ENCODE data around the gene CTIF. TPM values are rescaled to one million over a fixed set of nuclear protein-coding genes. Genes with fewer than 3 reads are reported as not detected.

Gene CTIF
- total and polyA plus RNA-seq, 4 donors: 10.6 to 26.7 (median 12.3) TPM

DNA sequence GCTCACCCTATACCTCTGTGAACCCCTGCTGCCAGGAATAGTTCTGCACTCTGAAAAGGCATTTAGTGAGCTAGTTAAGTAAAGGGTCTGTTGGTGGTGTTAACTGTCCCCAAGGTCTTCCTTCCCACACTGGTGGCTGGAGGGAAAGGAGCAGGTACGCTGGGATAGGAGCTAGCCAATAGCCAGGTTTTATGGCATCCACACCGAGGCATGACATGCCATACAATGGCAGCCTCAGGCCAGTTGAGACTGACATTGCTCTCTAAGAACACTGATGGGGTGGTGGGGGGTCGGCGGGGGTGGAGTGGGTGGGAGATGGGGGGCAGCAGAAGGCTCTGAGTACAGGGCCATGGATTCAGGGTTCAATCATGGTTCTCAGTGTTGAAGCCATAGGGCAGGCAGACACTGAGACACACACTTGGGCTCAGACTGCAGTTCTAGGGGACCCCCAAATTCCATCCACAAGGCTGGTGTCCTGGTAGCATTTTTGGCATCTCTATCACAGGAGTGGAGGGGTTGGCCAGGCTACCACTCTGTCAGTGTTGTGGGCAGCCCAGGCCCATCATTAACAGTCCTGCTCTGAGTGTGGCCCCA, 136.0 kb downstream of the CTIF start:
- H3K36me3 ChIP-seq (ENCODE audit: control insufficient read depth in 4 of 4, insufficient read depth in 3 of 4, low read depth in 1 of 4, low read length in 3 of 4): peaks cover 0 to 4% (median 1%) of the 10 kb centered on the region in 4 donors
- DNase-seq (ENCODE audit: low spot score): no peak
- peak overlapping the region; percentile 53 to 84 for H3K27ac ChIP-seq (ENCODE audit: low read depth in 1 of 2, low read length in 2 of 2)
- no peaks in the 10 kb centered on the region for H3K9me3 ChIP-seq (ENCODE audit: control insufficient read depth in 4 of 4, low read length in 3 of 4)
- no peaks in the 10 kb centered on the region for H3K27me3 ChIP-seq (ENCODE audit: control insufficient read depth in 4 of 4, insufficient read depth in 4 of 4, low read length in 3 of 4)
- 92% methylated on average over 4 of the region's 4 CpGs for WGBS
- H3K9ac ChIP-seq (ENCODE audit: low read depth in 1 of 2, low read length in 2 of 2): no peak overlapping the region
- TF ChIP-seq FOXA1 (IDR thresholded peaks at IDR 0.05): no peak
- no peak for TF ChIP-seq RAD21 (IDR thresholded peaks at IDR 0.05)
- TF ChIP-seq, protein P1, sequence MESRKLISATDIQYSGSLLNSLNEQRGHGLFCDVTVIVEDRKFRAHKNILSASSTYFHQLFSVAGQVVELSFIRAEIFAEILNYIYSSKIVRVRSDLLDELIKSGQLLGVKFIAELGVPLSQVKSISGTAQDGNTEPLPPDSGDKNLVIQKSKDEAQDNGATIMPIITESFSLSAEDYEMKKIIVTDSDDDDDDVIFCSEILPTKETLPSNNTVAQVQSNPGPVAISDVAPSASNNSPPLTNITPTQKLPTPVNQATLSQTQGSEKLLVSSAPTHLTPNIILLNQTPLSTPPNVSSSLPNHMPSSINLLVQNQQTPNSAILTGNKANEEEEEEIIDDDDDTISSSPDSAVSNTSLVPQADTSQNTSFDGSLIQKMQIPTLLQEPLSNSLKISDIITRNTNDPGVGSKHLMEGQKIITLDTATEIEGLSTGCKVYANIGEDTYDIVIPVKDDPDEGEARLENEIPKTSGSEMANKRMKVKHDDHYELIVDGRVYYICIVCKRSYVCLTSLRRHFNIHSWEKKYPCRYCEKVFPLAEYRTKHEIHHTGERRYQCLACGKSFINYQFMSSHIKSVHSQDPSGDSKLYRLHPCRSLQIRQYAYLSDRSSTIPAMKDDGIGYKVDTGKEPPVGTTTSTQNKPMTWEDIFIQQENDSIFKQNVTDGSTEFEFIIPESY (IDR thresholded peaks at IDR 0.05): no peak
- TF ChIP-seq JUND (IDR thresholded peaks at IDR 0.05): no peak
- no peak for TF ChIP-seq NR2F2 (IDR thresholded peaks at IDR 0.05)
- peaks cover 17 to 66% (median 54%) of the 10 kb centered on the region in 4 donors for H3K4me1 ChIP-seq (ENCODE audit: control insufficient read depth in 4 of 4, insufficient read depth in 4 of 4, low read length in 3 of 4)
- no peak overlapping the region for H3K4me3 ChIP-seq (ENCODE audit: low read depth in 1 of 3, low read length in 3 of 3)

DNA sequence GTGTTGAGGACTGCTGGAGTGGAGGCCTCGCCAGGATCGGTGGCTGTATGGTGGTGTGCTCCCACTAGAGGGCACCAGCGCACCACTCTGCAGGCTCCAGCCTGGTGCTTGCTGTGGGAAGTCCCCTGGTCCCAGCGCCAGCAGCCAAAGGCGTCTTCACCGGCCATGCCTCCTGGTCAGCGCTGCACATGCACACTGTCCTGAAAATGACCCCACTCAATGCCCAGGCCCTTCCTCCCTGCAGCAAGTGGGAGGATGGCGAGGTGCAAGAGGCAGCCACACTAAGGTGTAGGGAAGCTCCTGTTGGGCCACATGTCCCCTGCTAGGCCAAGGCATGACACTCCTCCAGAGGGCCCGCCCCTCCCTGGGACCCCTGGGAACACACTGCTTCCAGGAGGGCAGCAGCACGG, 136.5 kb downstream of the CTIF start:
- H3K27ac ChIP-seq (ENCODE audit: low read depth in 1 of 2, low read length in 2 of 2): peak overlapping the region; percentile 22 to 53
- H3K9me3 ChIP-seq (ENCODE audit: control insufficient read depth in 4 of 4, low read length in 3 of 4): no peaks in the 10 kb centered on the region
- H3K4me1 ChIP-seq (ENCODE audit: control insufficient read depth in 4 of 4, insufficient read depth in 4 of 4, low read length in 3 of 4): peaks cover 17 to 61% (median 49%) of the 10 kb centered on the region in 4 donors
- no peak overlapping the region for H3K9ac ChIP-seq (ENCODE audit: low read depth in 1 of 2, low read length in 2 of 2)
- WGBS: 12% methylated on average over 10 of the region's 10 CpGs
- peaks cover 0 to 4% (median 1%) of the 10 kb centered on the region in 4 donors for H3K36me3 ChIP-seq (ENCODE audit: control insufficient read depth in 4 of 4, insufficient read depth in 3 of 4, low read depth in 1 of 4, low read length in 3 of 4)
- TF ChIP-seq GABPA (IDR thresholded peaks at IDR 0.05 in 1 of 2, conservative IDR thresholded peaks at IDR 0.05 in 1 of 2) (no peak), HNF4A (conservative IDR thresholded peaks at IDR 0.05) (peak; percentile 5 to 34), SP1 (IDR thresholded peaks at IDR 0.05) (peak; percentile 16), RXRA (IDR thresholded peaks at IDR 0.05) (peak; percentile 24 to 49), RAD21 (IDR thresholded peaks at IDR 0.05) (peak; percentile 95 to 98), FOXA2 (IDR thresholded peaks at IDR 0.05) (no peak), YY1 (IDR thresholded peaks at IDR 0.05) (peak; percentile 34)
- TF ChIP-seq, protein P2, sequence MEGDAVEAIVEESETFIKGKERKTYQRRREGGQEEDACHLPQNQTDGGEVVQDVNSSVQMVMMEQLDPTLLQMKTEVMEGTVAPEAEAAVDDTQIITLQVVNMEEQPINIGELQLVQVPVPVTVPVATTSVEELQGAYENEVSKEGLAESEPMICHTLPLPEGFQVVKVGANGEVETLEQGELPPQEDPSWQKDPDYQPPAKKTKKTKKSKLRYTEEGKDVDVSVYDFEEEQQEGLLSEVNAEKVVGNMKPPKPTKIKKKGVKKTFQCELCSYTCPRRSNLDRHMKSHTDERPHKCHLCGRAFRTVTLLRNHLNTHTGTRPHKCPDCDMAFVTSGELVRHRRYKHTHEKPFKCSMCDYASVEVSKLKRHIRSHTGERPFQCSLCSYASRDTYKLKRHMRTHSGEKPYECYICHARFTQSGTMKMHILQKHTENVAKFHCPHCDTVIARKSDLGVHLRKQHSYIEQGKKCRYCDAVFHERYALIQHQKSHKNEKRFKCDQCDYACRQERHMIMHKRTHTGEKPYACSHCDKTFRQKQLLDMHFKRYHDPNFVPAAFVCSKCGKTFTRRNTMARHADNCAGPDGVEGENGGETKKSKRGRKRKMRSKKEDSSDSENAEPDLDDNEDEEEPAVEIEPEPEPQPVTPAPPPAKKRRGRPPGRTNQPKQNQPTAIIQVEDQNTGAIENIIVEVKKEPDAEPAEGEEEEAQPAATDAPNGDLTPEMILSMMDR (IDR thresholded peaks at IDR 0.05; ENCODE audit: low read depth, low read length, missing input control): peak; percentile 95
- no peak overlapping the region for H3K4me3 ChIP-seq (ENCODE audit: low read depth in 1 of 3, low read length in 3 of 3)
- H3K27me3 ChIP-seq (ENCODE audit: control insufficient read depth in 4 of 4, insufficient read depth in 4 of 4, low read length in 3 of 4): no peaks in the 10 kb centered on the region
- DNase-seq (ENCODE audit: low spot score): peak; percentile 85

DNA sequence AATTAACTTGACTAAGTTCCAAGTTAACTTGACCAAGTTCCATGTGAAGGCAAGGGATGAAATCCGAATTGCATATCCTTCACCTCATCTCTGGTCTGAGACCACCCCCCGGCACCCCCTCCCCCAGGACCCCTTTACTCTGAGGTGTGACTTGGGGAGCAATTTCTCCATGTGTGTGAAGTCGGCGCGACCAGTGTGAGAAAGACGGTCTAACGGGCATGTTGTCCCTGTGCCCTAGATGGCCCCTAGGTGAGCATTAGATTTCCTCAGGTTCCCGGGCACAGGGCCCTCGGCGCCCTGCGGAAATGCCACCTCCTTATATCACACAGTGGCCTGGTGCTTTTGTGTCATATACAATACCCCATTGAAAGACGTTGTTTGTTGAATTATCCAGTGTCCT, 137.1 kb downstream of the CTIF start:
- peaks cover 0 to 4% (median 1%) of the 10 kb centered on the region in 4 donors for H3K36me3 ChIP-seq (ENCODE audit: control insufficient read depth in 4 of 4, insufficient read depth in 3 of 4, low read depth in 1 of 4, low read length in 3 of 4)
- no peak overlapping the region for H3K4me3 ChIP-seq (ENCODE audit: low read depth in 1 of 3, low read length in 3 of 3)
- no peaks in the 10 kb centered on the region for H3K9me3 ChIP-seq (ENCODE audit: control insufficient read depth in 4 of 4, low read length in 3 of 4)
- TF ChIP-seq FOXA2 (IDR thresholded peaks at IDR 0.05): no peak
- TF ChIP-seq, protein P3, sequence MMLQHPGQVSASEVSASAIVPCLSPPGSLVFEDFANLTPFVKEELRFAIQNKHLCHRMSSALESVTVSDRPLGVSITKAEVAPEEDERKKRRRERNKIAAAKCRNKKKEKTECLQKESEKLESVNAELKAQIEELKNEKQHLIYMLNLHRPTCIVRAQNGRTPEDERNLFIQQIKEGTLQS (IDR thresholded peaks at IDR 0.05): no peak
- no peak for TF ChIP-seq GABPA (IDR thresholded peaks at IDR 0.05 in 1 of 2, conservative IDR thresholded peaks at IDR 0.05 in 1 of 2)
- no peak for TF ChIP-seq YY1 (IDR thresholded peaks at IDR 0.05)
- no peak for TF ChIP-seq RAD21 (IDR thresholded peaks at IDR 0.05)
- TF ChIP-seq TAF1 (conservative IDR thresholded peaks at IDR 0.05): no peak
- TF ChIP-seq, protein P4, sequence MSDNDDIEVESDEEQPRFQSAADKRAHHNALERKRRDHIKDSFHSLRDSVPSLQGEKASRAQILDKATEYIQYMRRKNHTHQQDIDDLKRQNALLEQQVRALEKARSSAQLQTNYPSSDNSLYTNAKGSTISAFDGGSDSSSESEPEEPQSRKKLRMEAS (IDR thresholded peaks at IDR 0.05): no peak
- no peak for TF ChIP-seq SP1 (IDR thresholded peaks at IDR 0.05)
- TF ChIP-seq, protein P5, sequence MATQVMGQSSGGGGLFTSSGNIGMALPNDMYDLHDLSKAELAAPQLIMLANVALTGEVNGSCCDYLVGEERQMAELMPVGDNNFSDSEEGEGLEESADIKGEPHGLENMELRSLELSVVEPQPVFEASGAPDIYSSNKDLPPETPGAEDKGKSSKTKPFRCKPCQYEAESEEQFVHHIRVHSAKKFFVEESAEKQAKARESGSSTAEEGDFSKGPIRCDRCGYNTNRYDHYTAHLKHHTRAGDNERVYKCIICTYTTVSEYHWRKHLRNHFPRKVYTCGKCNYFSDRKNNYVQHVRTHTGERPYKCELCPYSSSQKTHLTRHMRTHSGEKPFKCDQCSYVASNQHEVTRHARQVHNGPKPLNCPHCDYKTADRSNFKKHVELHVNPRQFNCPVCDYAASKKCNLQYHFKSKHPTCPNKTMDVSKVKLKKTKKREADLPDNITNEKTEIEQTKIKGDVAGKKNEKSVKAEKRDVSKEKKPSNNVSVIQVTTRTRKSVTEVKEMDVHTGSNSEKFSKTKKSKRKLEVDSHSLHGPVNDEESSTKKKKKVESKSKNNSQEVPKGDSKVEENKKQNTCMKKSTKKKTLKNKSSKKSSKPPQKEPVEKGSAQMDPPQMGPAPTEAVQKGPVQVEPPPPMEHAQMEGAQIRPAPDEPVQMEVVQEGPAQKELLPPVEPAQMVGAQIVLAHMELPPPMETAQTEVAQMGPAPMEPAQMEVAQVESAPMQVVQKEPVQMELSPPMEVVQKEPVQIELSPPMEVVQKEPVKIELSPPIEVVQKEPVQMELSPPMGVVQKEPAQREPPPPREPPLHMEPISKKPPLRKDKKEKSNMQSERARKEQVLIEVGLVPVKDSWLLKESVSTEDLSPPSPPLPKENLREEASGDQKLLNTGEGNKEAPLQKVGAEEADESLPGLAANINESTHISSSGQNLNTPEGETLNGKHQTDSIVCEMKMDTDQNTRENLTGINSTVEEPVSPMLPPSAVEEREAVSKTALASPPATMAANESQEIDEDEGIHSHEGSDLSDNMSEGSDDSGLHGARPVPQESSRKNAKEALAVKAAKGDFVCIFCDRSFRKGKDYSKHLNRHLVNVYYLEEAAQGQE (IDR thresholded peaks at IDR 0.05): no peak
- TF ChIP-seq, protein P2 (IDR thresholded peaks at IDR 0.05; ENCODE audit: low read depth, low read length, missing input control): no peak
- DNase-seq (ENCODE audit: low spot score): no peak
- 80% methylated on average over 12 of the region's 12 CpGs for WGBS
- H3K4me1 ChIP-seq (ENCODE audit: control insufficient read depth in 4 of 4, insufficient read depth in 4 of 4, low read length in 3 of 4): peaks cover 17 to 56% (median 44%) of the 10 kb centered on the region in 4 donors
- H3K9ac ChIP-seq (ENCODE audit: low read depth in 1 of 2, low read length in 2 of 2): no peak overlapping the region
- H3K27me3 ChIP-seq (ENCODE audit: control insufficient read depth in 4 of 4, insufficient read depth in 4 of 4, low read length in 3 of 4): no peaks in the 10 kb centered on the region
- H3K27ac ChIP-seq (ENCODE audit: low read depth in 1 of 2, low read length in 2 of 2): peak overlapping the region; percentile 22 to 53

Measured in liver (tissue), 9 donors.